B cell (primary cell): ENCODE measurements around the gene PTPRT. TPM values are rescaled to one million over a fixed set of nuclear protein-coding genes. Genes with fewer than 3 reads are reported as not detected.

ENCODE experiments used
- ATAC-seq: fragments of 200-7000 bp; cut with Tn5 transposase; one replicate; pipeline ENCODE4 v1.10.0; 2021; ENCODE audit warnings: low read depth, mild to moderate bottlenecking, moderate number of reproducible peaks, moderate library complexity
- CTCF ChIA-PET: fragments of 350-600 bp; sonication (Branson Sonifier 250); formaldehyde crosslinking; loops from one replicate; lab custom pipeline; 2021; ENCODE audit warnings: antibody characterized with exemption, inconsistent platforms; lab: Charles Lee
- POLR2A ChIA-PET: fragments of 350-600 bp; sonication (Branson Sonifier 250); formaldehyde crosslinking; loops from one replicate; lab custom pipeline; 2021; ENCODE audit warnings: antibody characterized with exemption; lab: Charles Lee
- DNase-seq: peaks from one replicate; pipeline ENCODE4 v3.0.0; 2013
- H2AFZ ChIP-seq: 2 replicates; pipeline ENCODE4 v1.6.1; 2012; ENCODE audit warnings: mild to moderate bottlenecking, low read depth, low read length; ENCODE audit not compliant: insufficient read depth, poor library complexity, severe bottlenecking
- H3K27ac ChIP-seq, 2 donors: 1 replicate in 1 of 2; 2 replicates in 1 of 2; pipeline ENCODE4 v1.5.1; 2012 to 2013; ENCODE audit warnings: low read length in 2 of 2, mild to moderate bottlenecking in 2 of 2, moderate library complexity in 1 of 2
- H3K27me3 ChIP-seq, 4 experiments: fragments of 200-600 bp in 1 of 4; sonication (generic) in 1 of 4; replicated peaks in 1 of 4; 1 replicate in 2 of 4; 2 replicates in 2 of 4; pipeline versions ENCODE4 v1.6.1 to v1.7.0; 2013 to 2016; ENCODE audit warnings: low read length in 3 of 4, mild to moderate bottlenecking in 2 of 4, mixed read lengths in 1 of 4, moderate library complexity in 1 of 4; ENCODE audit not compliant: insufficient read depth in 4 of 4, control insufficient read depth in 3 of 4; ENCODE audit errors: control extremely low read depth in 1 of 4
- H3K36me3 ChIP-seq, 2 experiments: replicated peaks in 1 of 2; 1 replicate in 1 of 2; 2 replicates in 1 of 2; pipeline versions ENCODE4 v1.6.1 to v1.7.1; 2013; ENCODE audit warnings: low read length in 1 of 2; ENCODE audit not compliant: insufficient read depth in 2 of 2, control insufficient read depth in 1 of 2; ENCODE audit errors: control extremely low read depth in 1 of 2, extremely low read depth in 1 of 2
- H3K4me1 ChIP-seq, 2 donors: fragments of 200-600 bp in 1 of 2; sonication (generic) in 1 of 2; 1 replicate in 1 of 2; 2 replicates in 1 of 2; pipeline versions ENCODE4 v1.5.1 to v1.6.1; 2013 to 2017; ENCODE audit warnings: low read length in 2 of 2; ENCODE audit not compliant: control insufficient read depth in 2 of 2, insufficient read depth in 2 of 2
- H3K4me2 ChIP-seq: replicated peaks from 2 replicates; pipeline ENCODE3; 2012; ENCODE audit warnings: mild to moderate bottlenecking, low read depth, low read length; ENCODE audit not compliant: poor library complexity, severe bottlenecking
- H3K4me3 ChIP-seq, 5 experiments: fragments of 200-600 bp in 1 of 5; sonication (generic) in 1 of 5; 1 replicate in 3 of 5; 2 replicates in 2 of 5; pipeline versions ENCODE4 v1.5.1 to v1.7.0; 2011 to 2016; ENCODE audit warnings: low read length in 4 of 5, mild to moderate bottlenecking in 4 of 5, low read depth in 2 of 5, control low read depth in 1 of 5, moderate library complexity in 1 of 5; ENCODE audit not compliant: insufficient read depth in 1 of 5; ENCODE audit errors: control extremely low read depth in 1 of 5, extremely low read depth in 1 of 5
- H3K79me2 ChIP-seq: fragments of 200-600 bp; sonication (generic); one replicate; pipeline ENCODE4 v1.6.0; 2016; ENCODE audit warnings: low read length; ENCODE audit not compliant: control insufficient read depth, insufficient read depth
- H3K9ac ChIP-seq: fragments of 200-600 bp; sonication (generic); 2 replicates; pipeline ENCODE4 v1.6.1; 2017; ENCODE audit warnings: mild to moderate bottlenecking, low read length, moderate library complexity
- H3K9me3 ChIP-seq, 3 donors: one replicate each; pipeline versions ENCODE4 v1.6.1 to v1.7.1; 2013; ENCODE audit warnings: low read length in 2 of 3; ENCODE audit not compliant: control insufficient read depth in 2 of 3, insufficient read depth in 1 of 3; ENCODE audit errors: control extremely low read depth in 1 of 3
- H4K20me1 ChIP-seq: 2 replicates; pipeline ENCODE4 v1.6.0; 2012; ENCODE audit warnings: mild to moderate bottlenecking, low read length; ENCODE audit not compliant: insufficient read depth, control insufficient read depth, poor library complexity, severe bottlenecking
- H3K27ac Mint-ChIP-seq: one replicate; pipeline ENCODE4 v1.8.0; 2021; ENCODE audit warnings: mixed read lengths
- H3K27me3 Mint-ChIP-seq: one replicate; pipeline ENCODE4 v1.8.0; 2021; ENCODE audit warnings: mixed read lengths
- H3K4me1 Mint-ChIP-seq: one replicate; pipeline ENCODE4 v1.8.0; 2021; ENCODE audit warnings: mixed read lengths
- H3K4me3 Mint-ChIP-seq: one replicate; pipeline ENCODE4 v1.8.0; 2021; ENCODE audit warnings: mixed read lengths
- H3K9me3 Mint-ChIP-seq: one replicate; pipeline ENCODE4 v1.8.0; 2022; ENCODE audit warnings: mixed read lengths; ENCODE audit not compliant: insufficient read depth
- CTCF ChIP-seq: fragments of 200-600 bp; IDR thresholded peaks from one replicate; pipeline ENCODE4 v1.8.0; 2022; ENCODE audit warnings: antibody characterized with exemption, mild to moderate bottlenecking
- EZH2 ChIP-seq: IDR thresholded peaks from 2 replicates; pipeline ENCODE4 v1.6.1; 2012; ENCODE audit warnings: borderline replicate concordance, low read depth, mild to moderate bottlenecking, moderate library complexity, low read length; ENCODE audit not compliant: insufficient read depth, poor library complexity, severe bottlenecking
- WGBS: methylation state at CpG from one replicate; pipeline ENCODE4 v1.1.5; 2013; ENCODE audit warnings: missing lambda C conversion rate; ENCODE audit not compliant: insufficient coverage; 5-methylcytosine and 5-hydroxymethylcytosine counted together
- intact Hi-C: fragments of 100-400 bp; cut with micrococcal nuclease; formaldehyde crosslinking; loops from one replicate; pipeline ENCODE4 v1.10.0; 2022
- polyA plus RNA-seq: library from polyadenylated mRNA; depleted of rRNA; stranded (reverse); fragments of >200 nt; gene quantifications from 2 replicates; pipeline ENCODE4 v1.2.3, GENCODE V29; 2012
- total RNA-seq, 2 donors: library from RNA; stranded (reverse); fragments of 120-200 nt in 1 of 2; gene quantifications; 1 replicate in 1 of 2; 2 replicates in 1 of 2; pipeline versions ENCODE4 v1.2.3 to v1.2.4, GENCODE V29; 2013 to 2022

PTPRT gene
- total and polyA plus RNA-seq, 2 donors (not counting 1 experiment from before 2014, with no cell fraction given), result not detected

DNA sequence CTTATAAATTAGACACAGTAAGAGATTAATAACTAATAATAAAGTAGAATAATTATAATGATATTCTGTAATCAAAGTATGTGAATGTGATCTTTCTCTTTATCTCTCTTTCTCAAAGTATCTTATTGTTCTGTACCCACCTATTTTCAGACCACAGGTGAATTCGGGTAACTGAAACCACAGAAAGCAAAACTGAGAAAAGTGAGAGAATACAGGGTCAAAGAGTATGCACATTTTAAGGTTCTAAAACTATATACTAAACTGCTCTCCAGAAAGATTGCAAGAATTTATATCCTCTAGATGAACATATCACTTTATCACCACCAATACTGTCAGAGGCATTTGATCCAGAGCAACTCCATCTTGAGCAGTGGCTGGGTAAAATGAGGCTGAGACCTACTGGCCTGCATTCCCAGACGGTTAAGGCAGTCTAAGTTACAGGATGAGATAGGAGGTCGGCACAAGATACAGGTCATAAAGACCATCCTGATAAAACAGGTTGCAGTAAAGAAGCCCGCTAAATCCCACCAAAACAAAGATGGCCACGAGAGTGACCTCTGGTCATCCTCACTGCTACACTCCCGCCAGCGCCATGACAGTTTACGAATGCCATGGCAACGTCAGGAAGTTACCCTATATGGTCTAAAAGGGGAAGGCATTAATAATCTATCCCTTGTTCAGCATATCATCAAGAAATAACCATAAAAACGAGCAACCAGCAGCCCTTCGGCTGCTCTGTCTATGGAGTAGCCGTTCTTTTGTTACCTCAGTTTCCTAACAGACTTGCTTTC is 211.3 kb downstream of the PTPRT start:
- TF ChIP-seq CTCF (no peak), EZH2 (no peak)
- DNase-seq (no peak), ATAC-seq (no peak)
- Histone ChIP-seq H3K4me2 (no peak overlapping the region), H4K20me1 (no peaks in the 10 kb centered on the region), H3K9ac (no peak overlapping the region), H3K4me3 (no peak overlapping the region), H3K9me3 (peaks cover 0 to 8% (median 0%) of the 10 kb centered on the region in 3 donors), H3K36me3 (no peaks in the 10 kb centered on the region), H3K27me3 (no peaks in the 10 kb centered on the region), H3K4me1 (no peaks in the 10 kb centered on the region), H2AFZ (no peak overlapping the region), H3K79me2 (no peaks in the 10 kb centered on the region), H3K27ac (no peak overlapping the region)
- WGBS, result 92% methylated on average over 3 of the region's 12 CpGs
- H3K27me3 Mint-ChIP-seq, result no peaks in the 10 kb centered on the region
- no peak overlapping the region for H3K27ac Mint-ChIP-seq
- H3K4me3 Mint-ChIP-seq, result no peak overlapping the region
- H3K9me3 Mint-ChIP-seq, result peaks cover 4% of the 10 kb centered on the region
- intact Hi-C loops, result no loop called here
- CTCF ChIA-PET, result no interaction called here
- H3K4me1 Mint-ChIP-seq, result no peaks in the 10 kb centered on the region
- POLR2A ChIA-PET, result no interaction called here

DNA sequence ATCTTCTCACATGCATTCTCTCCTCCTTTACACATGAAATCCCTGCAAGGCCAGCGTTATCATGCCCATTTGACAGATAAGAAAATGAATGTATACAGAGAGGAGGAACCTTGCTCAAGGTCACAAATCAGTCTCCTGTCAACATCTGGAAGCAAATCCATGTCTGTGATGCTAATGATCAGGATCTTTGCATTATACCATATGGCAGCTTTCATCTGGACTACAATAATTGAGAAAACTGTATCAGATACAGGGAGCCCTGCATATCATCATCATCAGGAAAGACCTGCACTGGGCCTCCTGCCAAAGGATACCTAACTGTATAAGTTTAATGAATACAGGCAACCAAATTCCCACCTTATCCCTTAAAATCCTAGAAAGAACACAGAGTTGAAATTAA is 213.7 kb downstream of the PTPRT start:
- no peaks in the 10 kb centered on the region for H3K27me3 ChIP-seq
- no CpG with 5 or more reads among the region's 1 CpG for WGBS
- no peak overlapping the region for H3K4me3 ChIP-seq
- ATAC-seq (no peak), DNase-seq (no peak)
- Mint-ChIP-seq H3K4me3 (no peak overlapping the region), H3K27ac (no peak overlapping the region), H3K4me1 (no peaks in the 10 kb centered on the region), H3K27me3 (no peaks in the 10 kb centered on the region), H3K9me3 (peaks cover 4% of the 10 kb centered on the region)
- no peak overlapping the region for H3K9ac ChIP-seq
- H3K9me3 ChIP-seq, result no peaks in the 10 kb centered on the region
- H3K36me3 ChIP-seq, result no peaks in the 10 kb centered on the region
- ChIA-PET CTCF (no interaction called here), POLR2A (no interaction called here)
- H3K4me1 ChIP-seq, result no peaks in the 10 kb centered on the region
- H4K20me1 ChIP-seq, result no peaks in the 10 kb centered on the region
- H2AFZ ChIP-seq, result no peak overlapping the region
- intact Hi-C loops, result no loop called here
- H3K27ac ChIP-seq, result no peak overlapping the region
- H3K4me2 ChIP-seq, result no peak overlapping the region
- no peaks in the 10 kb centered on the region for H3K79me2 ChIP-seq
- TF ChIP-seq CTCF (no peak), EZH2 (no peak)
